ENCODE results near the gene P3H3.

P3H3 gene

GRCh38 chr12:6809056-6809455 lies 19.2 kb upstream of the P3H3 start:
- no peak for DNase-seq

DNA sequence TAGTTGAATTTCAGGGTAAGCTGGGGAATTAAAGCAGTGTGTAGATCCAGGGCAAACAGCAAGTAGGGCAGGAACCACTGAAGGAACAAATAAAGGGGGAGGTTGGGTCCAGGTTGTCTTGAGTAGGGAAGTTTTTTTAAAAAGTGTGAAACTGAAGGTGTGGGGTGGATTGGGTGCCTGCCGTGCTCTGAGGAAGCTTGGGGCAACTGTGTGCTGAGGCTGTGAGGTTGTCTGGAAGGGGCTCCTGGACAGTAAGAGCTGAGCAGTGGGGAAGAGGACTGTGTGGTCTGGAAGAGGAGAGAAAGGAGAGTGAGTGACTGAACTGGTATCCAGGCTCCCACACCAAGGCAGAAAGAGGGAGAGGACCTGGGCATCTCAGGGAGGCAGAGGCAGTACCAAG lies 17.4 kb upstream of the P3H3 start:
- no peak for DNase-seq

DNA sequence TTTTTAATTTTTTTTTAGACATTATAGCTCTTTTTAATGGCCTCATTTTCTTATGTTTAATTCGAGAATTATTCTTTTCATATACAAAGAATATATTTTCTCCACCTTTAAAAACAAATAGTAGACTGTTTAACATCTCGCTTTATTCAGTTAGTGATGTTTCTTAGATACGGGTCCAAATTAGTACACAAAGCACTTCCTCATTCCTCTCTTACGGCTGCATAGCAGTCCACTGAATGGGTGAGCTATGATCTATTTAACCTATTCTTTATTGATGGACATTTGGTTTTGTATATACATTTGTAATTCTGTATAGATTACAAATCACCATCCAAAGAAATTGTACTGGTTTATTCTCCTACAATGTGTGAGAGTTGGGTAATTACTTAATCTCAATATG lies 14.8 kb upstream of the P3H3 start:
- no peak for DNase-seq

DNA sequence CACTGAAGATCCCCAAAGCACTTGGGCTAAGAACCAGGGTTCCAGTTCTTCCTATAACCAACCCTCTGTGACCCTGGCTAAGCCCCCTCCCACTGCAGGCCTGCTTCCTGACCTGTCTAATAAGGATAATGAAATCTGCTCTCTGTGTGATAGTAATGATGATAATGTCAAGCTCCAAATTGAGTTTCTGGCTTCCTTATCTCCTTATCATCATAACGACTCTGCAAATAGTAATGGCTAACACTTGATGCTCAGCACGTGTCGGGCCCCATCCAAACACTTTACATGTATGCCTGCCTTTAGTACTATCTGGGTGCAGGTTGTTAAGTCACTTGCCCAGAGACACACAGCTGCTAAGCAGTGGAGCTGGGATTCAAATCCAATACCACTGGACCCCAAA lies 11.6 kb upstream of the P3H3 start:
- no peak for DNase-seq

DNA sequence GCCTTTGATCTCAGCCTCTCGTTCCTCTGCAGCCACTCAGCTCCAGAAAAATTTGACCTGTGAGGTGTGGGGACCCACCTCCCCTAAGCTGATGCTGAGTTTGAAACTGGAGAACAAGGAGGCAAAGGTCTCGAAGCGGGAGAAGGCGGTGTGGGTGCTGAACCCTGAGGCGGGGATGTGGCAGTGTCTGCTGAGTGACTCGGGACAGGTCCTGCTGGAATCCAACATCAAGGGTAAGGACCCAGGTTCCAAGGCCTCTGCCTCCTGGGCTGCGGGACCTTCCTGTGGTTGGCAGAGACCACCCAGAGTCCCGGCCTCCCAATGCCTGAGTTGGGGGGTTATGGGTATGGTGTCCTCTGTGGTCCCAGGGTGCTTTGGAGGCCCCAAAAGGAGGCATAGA lies 11.1 kb upstream of the P3H3 start:
- DNase-seq, result no peak

- DNase-seq, result no peak
Observed at GRCh38 chr12:6817662-6818157, 10.5 kb upstream of the P3H3 start.

DNA sequence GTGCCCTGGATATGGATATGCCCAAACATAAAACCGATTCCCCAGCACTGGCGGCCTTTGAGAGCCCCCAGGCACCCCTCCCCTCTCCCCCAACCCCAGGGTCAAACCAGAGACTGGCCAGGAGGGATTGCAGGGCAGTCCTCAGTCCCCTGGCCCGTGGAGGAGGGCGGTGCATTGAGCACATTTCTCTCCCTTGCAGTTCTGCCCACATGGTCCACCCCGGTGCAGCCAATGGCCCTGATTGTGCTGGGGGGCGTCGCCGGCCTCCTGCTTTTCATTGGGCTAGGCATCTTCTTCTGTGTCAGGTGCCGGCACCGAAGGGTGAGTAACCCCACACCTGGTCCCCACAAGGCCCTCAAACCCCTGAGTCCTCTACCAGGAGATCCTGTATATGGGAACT lies 10.0 kb upstream of the P3H3 start:
- no peak for DNase-seq

DNA sequence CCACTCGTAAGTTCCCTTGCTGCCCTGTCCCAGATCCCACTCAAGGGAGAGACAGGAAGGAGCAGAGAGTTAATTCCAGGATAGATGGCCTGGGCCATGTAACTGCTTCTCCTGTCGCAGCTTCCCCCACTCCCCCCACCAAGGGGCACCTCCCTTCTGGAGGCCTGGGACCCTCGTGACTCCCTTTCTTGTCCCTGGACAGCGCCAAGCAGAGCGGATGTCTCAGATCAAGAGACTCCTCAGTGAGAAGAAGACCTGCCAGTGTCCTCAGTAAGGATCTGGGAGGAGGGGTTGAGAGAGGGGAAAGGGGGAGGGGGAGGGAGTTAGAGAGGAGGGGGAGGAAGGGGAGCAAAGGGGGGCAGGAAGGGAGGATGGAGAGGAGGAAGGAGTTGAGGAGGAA lies 9.6 kb upstream of the P3H3 start:
- no peak for DNase-seq

- no peak for DNase-seq
Observed at GRCh38 chr12:6819106-6820030, 8.8 kb upstream of the P3H3 start.

DNA sequence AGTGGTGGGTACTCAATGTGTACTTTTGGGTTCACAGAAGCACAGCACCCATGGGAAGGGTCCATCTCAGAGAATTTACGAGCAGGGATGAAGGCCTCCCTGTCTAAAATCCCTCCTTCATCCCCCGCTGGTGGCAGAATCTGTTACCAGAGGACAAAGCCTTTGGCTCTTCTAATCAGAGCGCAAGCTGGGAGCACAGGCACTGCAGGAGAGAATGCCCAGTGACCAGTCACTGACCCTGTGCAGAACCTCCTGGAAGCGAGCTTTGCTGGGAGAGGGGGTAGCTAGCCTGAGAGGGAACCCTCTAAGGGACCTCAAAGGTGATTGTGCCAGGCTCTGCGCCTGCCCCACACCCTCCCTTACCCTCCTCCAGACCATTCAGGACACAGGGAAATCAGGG lies 8.0 kb upstream of the P3H3 start:
- no peak for DNase-seq

DNA sequence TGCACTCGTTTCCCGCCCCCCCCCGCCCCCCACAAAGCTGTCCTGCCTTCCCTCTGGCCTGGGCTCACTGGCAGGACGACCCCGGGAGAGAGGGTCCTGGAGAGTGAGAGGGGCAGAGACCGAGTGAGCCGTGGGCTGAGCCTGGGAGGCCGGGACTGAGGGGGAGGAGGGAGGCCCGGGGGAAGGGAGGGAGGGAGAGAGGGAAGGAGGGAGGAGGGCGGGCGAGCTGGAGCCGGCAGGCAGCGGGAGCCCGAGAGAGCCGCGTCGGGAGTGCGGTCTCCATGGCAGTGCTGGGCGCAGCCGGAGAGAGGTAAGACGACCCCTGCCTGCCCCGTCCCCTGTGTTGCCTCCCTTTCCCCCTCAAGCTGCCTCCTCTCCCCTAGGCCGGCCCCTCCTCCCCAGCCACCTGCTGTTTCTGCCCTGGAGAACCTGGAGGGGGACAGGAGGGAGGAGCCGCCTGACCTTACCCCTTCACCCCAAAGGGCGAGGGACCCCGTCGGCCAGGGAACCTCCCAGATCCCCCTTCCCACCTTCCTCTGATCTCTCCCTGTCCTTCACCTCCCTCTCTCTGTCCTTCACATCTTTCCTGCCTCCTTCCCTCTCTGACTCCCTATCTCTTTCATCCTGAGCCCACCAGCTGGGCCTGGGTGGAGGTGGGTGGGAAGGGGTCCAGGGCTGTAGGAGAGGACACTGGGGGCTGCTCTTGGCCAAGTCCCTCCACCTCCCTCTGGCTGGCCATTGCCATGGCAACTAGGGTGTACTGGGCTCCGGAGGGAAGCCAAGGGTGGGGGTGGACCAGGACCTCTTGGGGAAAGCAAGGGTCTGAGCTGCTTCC lies 6.4 kb upstream of the P3H3 start, which contains the start of gene GPR162:
TSS of gene GPR162 (plus strand) at position 231 of the 835 bp plus-strand sequence. CDS start 2,078 bp downstream, outside the sequence.
- no peak for DNase-seq

- no peak for DNase-seq
Observed at GRCh38 chr12:6822426-6823135, 5.6 kb upstream of the P3H3 start.

DNA sequence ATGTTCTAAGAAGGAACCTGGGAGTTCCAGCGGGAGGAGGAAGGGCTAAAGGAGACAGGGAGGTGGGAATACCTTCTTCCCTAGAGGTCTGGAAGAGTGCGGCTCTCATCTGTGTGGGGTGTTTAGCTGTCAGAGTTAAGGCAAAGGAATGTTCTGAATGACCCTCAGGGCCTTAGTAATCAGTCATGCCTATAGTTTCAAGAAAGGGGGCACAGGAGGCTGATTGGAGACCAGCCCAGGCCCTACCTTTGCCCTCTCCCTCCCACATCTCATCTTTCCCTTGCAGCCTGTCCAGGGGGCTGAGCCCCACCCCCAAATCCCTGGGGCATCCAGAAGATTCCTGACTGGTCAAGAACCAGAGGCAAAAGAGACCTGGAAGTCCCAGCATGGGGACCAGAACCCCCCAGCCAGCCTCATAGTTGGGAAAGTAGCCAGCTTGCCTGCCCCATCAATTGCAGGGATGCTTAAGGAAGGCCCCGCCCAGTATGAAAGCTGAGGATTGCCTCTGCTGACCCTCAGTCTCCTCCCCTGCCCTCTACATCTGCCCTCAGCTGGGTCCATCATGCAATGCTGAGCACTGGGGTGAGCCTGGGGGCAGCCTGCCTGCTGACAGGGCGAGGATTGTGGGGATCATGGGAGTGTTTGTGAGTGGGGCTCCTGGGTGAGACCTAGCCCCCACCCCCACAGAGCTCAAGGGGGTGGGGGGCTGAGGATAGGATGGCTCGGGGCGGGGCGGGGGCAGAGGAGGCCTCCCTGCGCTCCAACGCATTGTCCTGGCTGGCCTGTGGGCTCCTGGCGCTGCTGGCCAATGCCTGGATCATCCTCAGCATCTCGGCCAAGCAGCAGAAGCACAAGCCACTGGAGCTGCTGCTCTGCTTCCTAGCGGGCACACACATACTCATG lies 4.8 kb upstream of the P3H3 start:
- no peak for DNase-seq

- no peak for DNase-seq
Observed at GRCh38 chr12:6824085-6824775, 4.0 kb upstream of the P3H3 start.

DNA sequence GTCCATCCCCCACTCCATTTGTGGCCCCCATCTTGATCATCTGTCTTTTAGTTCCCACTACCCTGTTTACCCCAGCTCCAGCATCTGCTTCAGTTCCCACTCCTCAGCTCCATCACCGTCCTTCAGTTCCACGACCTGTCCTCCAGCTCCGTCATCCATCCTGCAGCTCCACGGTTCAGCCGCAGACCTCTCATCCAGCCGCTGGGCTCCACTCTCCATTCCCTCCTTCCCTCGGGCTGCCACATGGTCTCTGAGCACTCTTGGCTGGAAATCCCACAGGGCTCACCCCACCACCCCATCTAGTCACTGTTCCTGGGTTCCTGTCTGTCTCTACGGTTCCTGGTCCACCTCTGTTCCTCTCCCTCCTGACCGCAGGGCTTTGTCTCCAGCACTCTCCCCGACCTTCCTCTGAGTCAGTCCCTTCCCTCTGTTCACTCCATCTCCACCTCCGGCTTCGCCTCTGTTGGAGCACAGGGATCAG lies 3.3 kb upstream of the P3H3 start:
- DNase-seq, result no peak

GRCh38 chr12:6825398-6826124 lies 2.6 kb upstream of the P3H3 start:
- DNase-seq, result no peak

GRCh38 chr12:6826125-6826733 lies 2.0 kb upstream of the P3H3 start:
- DNase-seq, result no peak

DNA sequence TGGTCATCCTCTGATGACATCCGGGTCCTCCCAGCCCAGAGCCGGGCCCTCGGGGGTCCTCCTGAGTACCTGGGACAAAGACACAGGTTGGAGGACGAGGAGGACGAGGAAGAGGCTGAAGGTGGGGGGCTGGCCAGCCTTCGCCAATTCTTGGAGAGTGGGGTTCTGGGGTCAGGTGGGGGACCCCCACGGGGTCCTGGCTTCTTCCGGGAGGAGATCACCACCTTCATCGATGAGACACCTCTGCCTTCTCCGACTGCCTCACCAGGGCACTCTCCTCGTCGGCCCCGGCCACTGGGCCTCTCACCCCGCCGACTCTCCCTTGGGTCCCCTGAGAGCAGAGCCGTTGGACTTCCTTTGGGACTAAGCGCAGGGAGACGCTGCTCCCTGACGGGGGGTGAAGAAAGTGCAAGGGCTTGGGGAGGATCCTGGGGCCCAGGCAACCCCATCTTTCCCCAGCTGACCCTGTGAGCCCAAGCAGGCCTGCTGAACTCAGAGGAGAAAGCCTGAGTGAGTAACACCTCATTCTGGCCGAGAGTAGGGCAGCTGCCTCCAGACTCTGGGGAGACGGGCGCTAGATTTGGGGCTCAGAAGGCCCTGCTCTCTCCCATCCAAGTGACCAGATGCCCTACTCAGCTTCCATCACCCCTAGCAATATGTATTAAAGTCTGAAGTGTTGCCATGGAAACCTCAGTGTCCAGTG lies 1.3 kb upstream of the P3H3 start:
- no peak for DNase-seq

DNA sequence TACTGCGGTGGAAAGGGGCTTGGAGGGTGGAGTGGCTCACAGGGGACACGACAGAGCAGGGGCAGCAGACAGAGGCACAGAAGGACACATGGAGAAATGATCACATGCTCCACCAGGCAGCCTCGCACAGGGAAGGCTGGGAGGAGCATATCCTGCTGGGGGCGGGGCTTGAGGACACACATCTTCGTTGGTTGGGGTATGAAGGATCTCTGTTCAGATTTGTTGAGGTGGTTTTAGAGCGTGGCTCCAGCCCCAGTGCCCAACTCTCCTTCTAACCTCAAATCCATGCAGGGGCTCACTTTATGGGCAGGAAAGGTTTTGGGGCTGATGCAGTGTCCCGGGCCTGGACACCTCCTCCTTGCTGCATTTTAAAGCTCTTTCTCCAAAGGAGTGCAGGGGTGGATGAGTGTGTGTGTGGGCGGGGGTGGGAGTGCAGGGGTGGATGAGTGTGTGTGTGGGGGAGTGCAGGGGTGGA lies 733 bp upstream of the P3H3 start:
- DNase-seq, result no peak
